GM23248 (cell line): Measurements from ENCODE around the gene TMEM131L. TPM values are rescaled to one million over a fixed set of nuclear protein-coding genes. Genes with fewer than 3 reads are reported as not detected.

Source experiments
- DNase-seq: peaks from one replicate; pipeline ENCODE4 v3.0.0-alpha.2; 2015
- H2AFZ ChIP-seq: fragments of 200-600 bp; sonication (generic); 2 replicates; pipeline ENCODE4 v1.6.1; 2016; ENCODE audit warnings: antibody characterized with exemption
- H3F3A ChIP-seq: fragments of 200-600 bp; sonication (generic); 2 replicates; pipeline ENCODE4 v1.6.1; 2016; ENCODE audit warnings: mild to moderate bottlenecking, antibody characterized with exemption, mixed run types; ENCODE audit not compliant: insufficient read depth
- H3K27ac ChIP-seq: fragments of 200-600 bp; sonication (generic); 2 replicates; pipeline ENCODE4 v1.5.1; 2016; ENCODE audit warnings: mild to moderate bottlenecking
- H3K27me3 ChIP-seq: fragments of 200-600 bp; sonication (generic); replicated peaks from 2 replicates; pipeline ENCODE4 v1.6.1; 2016; ENCODE audit warnings: mild to moderate bottlenecking; ENCODE audit not compliant: insufficient read depth
- H3K36me3 ChIP-seq: fragments of 200-600 bp; sonication (generic); 2 replicates; pipeline ENCODE4 v1.6.1; 2016; ENCODE audit warnings: low read depth, mild to moderate bottlenecking
- H3K4me1 ChIP-seq: fragments of 200-600 bp; sonication (generic); 2 replicates; pipeline ENCODE4 v1.6.1; 2016; ENCODE audit warnings: mild to moderate bottlenecking; ENCODE audit not compliant: insufficient read depth
- H3K4me2 ChIP-seq: fragments of 200-600 bp; sonication (generic); one replicate; pipeline ENCODE4 v1.6.1; 2016; ENCODE audit warnings: mild to moderate bottlenecking; ENCODE audit not compliant: unreplicated experiment
- H3K4me3 ChIP-seq: fragments of 200-600 bp; sonication (generic); 2 replicates; pipeline ENCODE4 v1.5.1; 2016; ENCODE audit warnings: mild to moderate bottlenecking
- H3K79me2 ChIP-seq: fragments of 200-600 bp; sonication (generic); 2 replicates; pipeline ENCODE4 v1.6.1; 2016; ENCODE audit warnings: mild to moderate bottlenecking; ENCODE audit not compliant: insufficient read depth
- H3K9ac ChIP-seq: fragments of 200-600 bp; sonication (generic); 2 replicates; pipeline ENCODE4 v1.6.1; 2016; ENCODE audit warnings: mild to moderate bottlenecking
- H3K9me2 ChIP-seq: fragments of 200-600 bp; sonication (generic); 2 replicates; pipeline ENCODE4 v1.6.1; 2016; ENCODE audit warnings: mixed run types, mild to moderate bottlenecking, moderate library complexity; ENCODE audit not compliant: insufficient read depth
- H3K9me3 ChIP-seq: fragments of 200-600 bp; sonication (generic); one replicate; pipeline ENCODE4 v1.6.1; 2017; ENCODE audit warnings: low read depth
- H4K20me1 ChIP-seq: fragments of 200-600 bp; sonication (generic); 2 replicates; pipeline ENCODE4 v1.6.0; 2016; ENCODE audit not compliant: insufficient read depth
- EZH2 ChIP-seq: fragments of 200-600 bp; sonication (generic); IDR thresholded peaks from 2 replicates; pipeline ENCODE4 v1.6.1; 2018; ENCODE audit warnings: antibody characterized with exemption, mild to moderate bottlenecking; ENCODE audit not compliant: insufficient read depth, poor library complexity, severe bottlenecking
- EZH2phosphoT487 ChIP-seq: fragments of 200-600 bp; sonication (generic); IDR thresholded peaks from 2 replicates; pipeline ENCODE4 v1.6.1; 2018; ENCODE audit warnings: antibody characterized with exemption, moderate library complexity, mild to moderate bottlenecking, low read depth; ENCODE audit not compliant: insufficient read depth
- WGBS, 2 experiments: methylation state at CpG; one replicate each; pipeline ENCODE4 v1.1.6; 2015 to 2017; ENCODE audit warnings: low lambda C conversion rate in 2 of 2, low coverage in 1 of 2; ENCODE audit errors: missing lambda C conversion rate in 2 of 2; 5-methylcytosine and 5-hydroxymethylcytosine counted together
- in situ Hi-C: fragments of 300-500 bp; cut with MboI; formaldehyde crosslinking; loops from 2 replicates; pipeline ENCODE4 v1.15.0; 2020
- polyA plus RNA-seq: library from polyadenylated mRNA; unstranded; fragments of >200 nt; fragmentation: Nextera tagmentation; extraction: Ambion mirVana; gene quantifications from 2 replicates; pipeline ENCODE4 v1.2.1, GENCODE V29; 2016
- total RNA-seq: library from RNA; depleted of rRNA; stranded (reverse); fragments of >200 nt; shearing (Covaris generic); gene quantifications from 2 replicates; pipeline ENCODE4 v1.2.3, GENCODE V29; 2014

Gene TMEM131L
- total and polyA plus RNA-seq, 2 experiments from 2014 or later = 8.7 to 11.1 TPM

DNA sequence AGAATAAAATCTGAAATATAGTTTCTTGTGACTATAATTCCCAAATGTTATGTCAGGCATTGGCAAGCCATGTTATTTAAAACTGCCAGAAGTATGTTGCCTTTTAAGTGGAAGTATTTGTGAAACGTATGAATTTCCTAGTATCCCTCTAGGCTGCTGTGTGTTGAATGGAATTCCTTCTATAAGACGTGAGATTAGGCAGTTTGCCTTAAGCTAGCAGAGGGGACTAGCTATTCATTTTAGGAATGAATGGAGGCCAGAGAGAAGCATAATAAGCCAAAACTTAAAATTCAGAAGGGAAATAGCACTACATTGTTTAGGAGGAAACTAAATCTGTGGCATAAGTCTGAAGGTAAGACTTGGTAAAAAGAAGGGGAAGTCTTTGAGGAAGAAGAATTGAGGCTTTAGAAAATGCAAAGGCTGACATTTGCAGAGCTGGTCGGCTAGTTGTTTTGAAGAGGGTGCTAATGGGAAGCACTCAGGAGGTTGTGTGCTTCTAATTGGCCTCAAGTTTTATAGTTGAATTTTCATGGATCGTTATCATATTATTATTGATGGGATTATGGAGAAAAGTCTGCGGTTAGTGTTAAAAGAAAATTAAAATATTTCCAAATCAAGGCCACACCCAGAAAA, 57.1 kb downstream of the TMEM131L start:
- H3K4me1 ChIP-seq = no peaks in the 10 kb centered on the region
- 92 to 93% methylated on average over 5 of the region's 5 CpGs for WGBS, 2 experiments

DNA sequence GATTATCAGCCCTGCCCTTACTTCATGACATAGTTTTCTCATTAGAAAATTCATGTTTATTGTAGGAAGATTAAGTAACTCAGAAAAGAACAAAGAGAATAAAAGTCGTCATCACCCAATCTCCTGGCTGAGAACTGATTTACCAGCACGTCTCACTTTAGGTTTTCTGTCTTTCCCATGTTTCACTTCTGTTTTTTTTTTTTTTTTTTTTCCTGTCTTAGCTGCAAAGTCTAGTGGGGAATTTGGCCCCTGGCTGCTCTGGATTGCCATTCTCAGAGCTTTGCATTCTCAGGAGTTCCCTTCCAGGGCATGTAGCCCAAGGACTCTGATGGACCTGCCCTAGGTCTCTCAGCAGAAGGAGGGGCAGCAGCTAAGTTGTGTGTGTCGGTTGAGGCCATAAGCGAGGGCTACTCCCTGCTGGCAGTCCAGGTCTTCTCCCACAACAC, 57.8 kb downstream of the TMEM131L start:
- Histone ChIP-seq H3K27ac (no peak overlapping the region), H3K27me3 (no peaks in the 10 kb centered on the region)

More for the DNA sequence above, 57.1 kb downstream of the TMEM131L start:
- H3K79me2 ChIP-seq = no peaks in the 10 kb centered on the region
- no peak overlapping the region for H2AFZ ChIP-seq
- in situ Hi-C loops = no loop called here
- H3K9me2 ChIP-seq = no peaks in the 10 kb centered on the region
- H3K9ac ChIP-seq = no peak overlapping the region
- no peaks in the 10 kb centered on the region for H3K27me3 ChIP-seq
- no peak overlapping the region for H3K27ac ChIP-seq
- TF ChIP-seq EZH2 (no peak), EZH2phosphoT487 (no peak)
- DNase-seq = no peak
- H4K20me1 ChIP-seq = no peaks in the 10 kb centered on the region
- no peak overlapping the region for H3K4me3 ChIP-seq
- no peaks in the 10 kb centered on the region for H3F3A ChIP-seq
- H3K36me3 ChIP-seq = no peaks in the 10 kb centered on the region
- H3K9me3 ChIP-seq = no peaks in the 10 kb centered on the region
- H3K4me2 ChIP-seq = no peak overlapping the region

DNA sequence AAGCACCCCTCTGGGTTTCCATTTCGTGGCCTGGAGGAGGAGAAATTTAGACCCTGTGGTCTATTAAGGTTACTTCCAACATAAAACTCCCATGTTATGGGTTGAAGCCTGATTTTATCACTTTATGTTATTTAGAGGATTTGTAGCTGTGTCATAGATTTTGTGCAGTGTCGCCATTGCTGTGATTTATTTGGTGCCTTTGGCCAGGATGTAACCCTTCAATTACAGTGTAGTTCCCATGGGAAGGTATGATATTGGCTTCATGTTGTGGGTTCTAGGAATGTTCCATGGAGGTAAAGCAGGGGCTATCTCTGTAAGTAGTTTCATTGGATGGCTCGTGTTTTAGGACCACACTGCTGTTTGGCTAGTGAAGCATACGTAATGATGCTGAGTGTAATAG, 58.5 kb downstream of the TMEM131L start:
- H4K20me1 ChIP-seq = no peaks in the 10 kb centered on the region
- no peaks in the 10 kb centered on the region for H3K4me1 ChIP-seq
- no peak overlapping the region for H3K9ac ChIP-seq
- no peak for DNase-seq
- H3K27ac ChIP-seq = no peak overlapping the region
- H3K27me3 ChIP-seq = no peaks in the 10 kb centered on the region
- in situ Hi-C loops = no loop called here
- H3K36me3 ChIP-seq = no peaks in the 10 kb centered on the region
- no peak overlapping the region for H3K4me3 ChIP-seq
- TF ChIP-seq EZH2 (no peak), EZH2phosphoT487 (no peak)
- H2AFZ ChIP-seq = no peak overlapping the region
- H3K9me3 ChIP-seq = no peaks in the 10 kb centered on the region
- H3K79me2 ChIP-seq = no peaks in the 10 kb centered on the region
- no peak overlapping the region for H3K4me2 ChIP-seq
- no peaks in the 10 kb centered on the region for H3K9me2 ChIP-seq
- WGBS, 2 experiments = 98 to 100% methylated on average over 4 of the region's 4 CpGs
- H3F3A ChIP-seq = no peaks in the 10 kb centered on the region

More for the DNA sequence above, 57.8 kb downstream of the TMEM131L start:
- WGBS, 2 experiments = 69 to 77% methylated on average over 4 of the region's 4 CpGs
- in situ Hi-C loops = no loop called here
- DNase-seq = no peak
- Histone ChIP-seq H3K79me2 (no peaks in the 10 kb centered on the region), H3K4me1 (no peaks in the 10 kb centered on the region), H4K20me1 (no peaks in the 10 kb centered on the region), H3K4me3 (no peak overlapping the region), H3K9me2 (no peaks in the 10 kb centered on the region), H3K36me3 (no peaks in the 10 kb centered on the region), H3K9me3 (no peaks in the 10 kb centered on the region), H3K4me2 (no peak overlapping the region), H3F3A (no peaks in the 10 kb centered on the region), H2AFZ (no peak overlapping the region), H3K9ac (no peak overlapping the region)
- TF ChIP-seq EZH2phosphoT487 (no peak), EZH2 (no peak)

DNA sequence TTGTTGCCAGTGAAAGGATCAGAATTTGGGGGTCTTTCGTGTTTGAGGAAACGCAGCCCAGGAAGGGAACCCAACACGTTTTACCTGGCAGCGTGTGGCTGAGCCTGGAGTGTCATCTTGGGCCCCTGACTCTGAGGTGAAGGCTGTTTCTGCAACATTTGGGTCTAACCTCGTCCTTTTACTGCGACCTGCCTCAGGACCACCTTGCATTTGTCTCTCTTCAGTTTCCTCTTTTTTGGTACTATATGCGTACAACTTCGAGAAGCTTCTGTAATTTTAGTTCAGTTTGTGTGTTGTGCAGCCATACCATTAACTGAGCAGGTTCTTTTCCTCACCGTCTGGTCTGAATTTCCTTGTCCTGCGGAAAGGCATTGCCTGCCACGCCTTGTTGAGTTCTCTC, 61.5 kb downstream of the TMEM131L start:
- H2AFZ ChIP-seq = no peak overlapping the region
- no peak overlapping the region for H3K27ac ChIP-seq
- no peak overlapping the region for H3K4me3 ChIP-seq
- no peaks in the 10 kb centered on the region for H3K27me3 ChIP-seq
- no peak for DNase-seq
- H3K79me2 ChIP-seq = no peaks in the 10 kb centered on the region
- H3K36me3 ChIP-seq = no peaks in the 10 kb centered on the region
- H3K9ac ChIP-seq = no peak overlapping the region
- WGBS, 2 experiments = 95 to 96% methylated on average over 11 of the region's 11 CpGs
- no peaks in the 10 kb centered on the region for H3K9me3 ChIP-seq
- TF ChIP-seq EZH2phosphoT487 (no peak), EZH2 (no peak)
- no peaks in the 10 kb centered on the region for H3K4me1 ChIP-seq
- no peaks in the 10 kb centered on the region for H4K20me1 ChIP-seq
- no peak overlapping the region for H3K4me2 ChIP-seq
- no peaks in the 10 kb centered on the region for H3F3A ChIP-seq
- no peaks in the 10 kb centered on the region for H3K9me2 ChIP-seq
- in situ Hi-C loops = no loop called here
